ENCODE results near the gene WDR37.
"Not testable (repeated sequence)": the region's sequence is repeated elsewhere in the genome, so short reads cannot be mapped to it uniquely, and the experiment has no call there.

The WDR37 gene

DNA sequence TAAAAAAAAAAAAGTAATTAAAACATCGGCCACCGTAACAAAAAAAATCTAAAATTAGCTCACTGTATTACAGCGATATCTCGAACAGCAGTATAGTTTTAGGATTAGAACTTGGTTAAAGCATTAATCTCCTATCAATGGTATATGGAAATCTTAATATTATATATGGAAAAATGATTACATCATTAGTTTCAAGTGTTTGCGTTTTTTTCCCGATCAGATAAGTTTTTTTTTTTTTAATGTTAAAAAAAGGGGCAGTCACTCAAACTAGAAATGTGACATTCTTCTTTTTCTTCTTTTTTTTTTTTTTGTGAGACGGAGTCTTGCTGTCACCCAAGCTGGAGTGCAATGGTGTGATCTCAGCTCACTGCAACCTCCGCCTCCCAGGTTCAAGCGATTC is 14.7 kb upstream of the WDR37 start:
- DNase-seq = no peak

DNA sequence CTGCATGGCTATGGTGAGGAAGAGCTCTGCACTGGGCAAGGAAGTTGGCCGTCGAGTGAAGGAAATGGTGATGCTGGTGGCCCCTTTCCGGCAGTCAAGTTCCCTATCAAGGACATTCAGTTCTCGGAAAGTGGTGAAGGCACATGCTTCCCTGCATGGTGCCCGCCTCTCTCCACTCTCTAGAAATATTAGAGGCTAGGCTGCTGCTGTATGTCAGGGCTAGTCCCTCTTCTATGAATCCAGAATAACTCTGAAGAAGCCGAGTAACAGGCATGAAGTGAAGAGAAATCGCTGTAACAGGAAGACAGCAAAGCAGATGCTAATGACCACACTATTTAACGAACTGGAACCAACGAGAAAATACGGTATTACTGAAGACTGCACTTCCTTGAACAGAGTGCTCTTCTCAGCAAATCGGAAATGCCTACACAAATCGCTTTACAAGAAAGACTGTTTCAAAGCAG is 12.6 kb upstream of the WDR37 start:
- DNase-seq = no peak

DNA sequence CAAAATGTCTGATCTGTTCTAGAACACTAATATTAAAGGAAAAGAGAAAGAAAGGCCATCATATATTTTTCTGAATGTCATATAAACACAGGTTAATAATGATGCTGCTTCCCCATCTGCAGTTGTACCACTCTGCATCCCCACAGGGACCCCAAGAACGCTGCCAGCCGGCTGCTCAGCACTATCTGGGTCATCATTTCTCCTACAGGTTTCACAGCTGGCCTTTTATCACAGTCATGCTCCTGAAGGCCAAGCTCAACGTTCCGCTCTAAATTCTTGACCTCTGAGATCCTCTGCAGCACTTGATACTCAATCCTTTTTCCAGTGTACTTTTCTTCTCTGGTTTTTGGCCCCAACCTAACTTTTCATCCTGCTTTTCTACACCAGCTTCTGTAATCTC is 12.0 kb upstream of the WDR37 start:
- DNase-seq = no peak

DNA sequence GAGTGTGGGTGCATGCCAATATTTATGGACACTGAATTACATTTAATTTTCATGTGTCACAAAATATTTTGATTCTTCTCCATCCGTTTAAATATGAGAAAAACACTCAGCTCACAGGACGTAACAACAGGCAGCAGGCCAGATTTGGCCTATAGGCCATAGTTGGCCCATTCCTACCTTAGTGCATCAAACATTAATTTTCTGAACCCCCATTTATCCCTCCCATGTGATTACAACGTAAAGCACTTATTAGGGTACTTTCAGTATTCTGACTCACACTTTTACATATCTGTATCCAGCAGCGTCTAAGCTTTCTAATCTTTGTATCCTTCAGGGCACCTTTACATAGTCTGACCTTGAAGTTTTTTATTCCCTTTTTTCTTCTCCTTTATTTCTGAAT is 11.2 kb upstream of the WDR37 start:
- no peak for DNase-seq

DNA sequence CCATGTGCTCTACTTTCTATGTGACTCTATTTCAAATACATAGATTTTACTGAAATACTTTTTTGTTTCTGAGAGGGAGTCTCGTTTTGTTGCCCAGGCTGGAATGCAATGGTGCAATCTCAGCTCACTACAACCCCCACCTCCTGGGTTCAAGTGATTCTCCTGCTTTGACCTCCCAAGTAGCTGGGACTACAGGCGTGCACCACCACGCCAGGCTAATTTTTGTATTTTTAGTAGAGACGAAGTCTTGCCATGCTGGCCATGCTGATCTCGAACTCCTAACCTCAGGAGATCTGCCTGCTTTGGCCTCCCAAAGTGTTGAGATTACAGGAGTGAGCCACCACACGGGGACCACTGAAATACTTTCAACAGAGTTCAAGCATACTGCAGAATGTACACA is 10.8 kb upstream of the WDR37 start:
- DNase-seq = no peak

DNA sequence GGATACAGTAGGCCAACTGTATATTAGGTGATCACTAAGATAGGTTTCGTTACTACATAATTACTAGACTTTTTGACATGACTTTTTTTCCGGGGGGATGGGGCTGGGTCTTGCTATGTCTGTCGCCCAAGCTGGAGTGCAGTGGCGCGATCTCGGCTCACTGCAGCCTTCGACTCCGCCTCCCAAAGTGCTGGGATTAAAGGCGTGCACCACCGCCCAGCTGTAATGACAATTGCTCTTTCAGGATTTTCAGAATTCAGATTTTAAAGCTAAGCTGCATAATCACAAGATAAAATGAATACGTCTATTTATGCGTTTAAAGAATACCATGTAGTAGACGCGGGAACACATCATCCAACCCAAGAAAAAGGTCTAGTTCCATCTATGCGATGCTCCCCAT is 8.2 kb upstream of the WDR37 start:
- DNase-seq = peak; percentile 24

- no peak for DNase-seq
Observed at GRCh38 chr10:1048349-1048731, 7.8 kb upstream of the WDR37 start.

GRCh38 chr10:1048732-1049424 is 7.3 kb upstream of the WDR37 start, which contains the start of gene IDI1:
Gene IDI1 (minus strand): TSS chr10:1049119. CDS start chr10:1049003, 116 bp downstream.
- peak; percentile 99 for DNase-seq

- no peak for DNase-seq
Observed at GRCh38 chr10:1049425-1049958, 6.7 kb upstream of the WDR37 start.

- peak; percentile 20 for DNase-seq
Observed at GRCh38 chr10:1050145-1050544, 6.0 kb upstream of the WDR37 start.

GRCh38 chr10:1050554-1050953 is 5.6 kb upstream of the WDR37 start:
- no peak for DNase-seq

DNA sequence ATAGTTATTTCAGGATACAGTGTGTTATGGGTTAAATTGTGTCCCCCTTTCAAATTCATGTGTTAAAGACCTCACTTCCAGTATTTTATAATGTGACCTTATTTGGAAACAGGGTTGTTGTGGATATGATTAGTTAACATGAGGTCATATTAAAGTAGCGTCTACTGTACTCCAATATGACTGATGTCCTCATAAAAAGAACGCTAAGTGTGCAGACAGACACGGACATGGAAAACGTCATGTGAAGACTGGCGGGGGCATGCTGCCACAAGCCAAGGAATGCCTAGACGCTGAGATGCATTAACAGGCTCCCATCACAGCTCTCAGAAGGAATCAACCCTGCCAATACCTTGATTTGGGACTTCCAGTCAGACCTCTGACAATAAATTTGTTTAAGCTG is 1.5 kb upstream of the WDR37 start:
- no peak for DNase-seq

DNA sequence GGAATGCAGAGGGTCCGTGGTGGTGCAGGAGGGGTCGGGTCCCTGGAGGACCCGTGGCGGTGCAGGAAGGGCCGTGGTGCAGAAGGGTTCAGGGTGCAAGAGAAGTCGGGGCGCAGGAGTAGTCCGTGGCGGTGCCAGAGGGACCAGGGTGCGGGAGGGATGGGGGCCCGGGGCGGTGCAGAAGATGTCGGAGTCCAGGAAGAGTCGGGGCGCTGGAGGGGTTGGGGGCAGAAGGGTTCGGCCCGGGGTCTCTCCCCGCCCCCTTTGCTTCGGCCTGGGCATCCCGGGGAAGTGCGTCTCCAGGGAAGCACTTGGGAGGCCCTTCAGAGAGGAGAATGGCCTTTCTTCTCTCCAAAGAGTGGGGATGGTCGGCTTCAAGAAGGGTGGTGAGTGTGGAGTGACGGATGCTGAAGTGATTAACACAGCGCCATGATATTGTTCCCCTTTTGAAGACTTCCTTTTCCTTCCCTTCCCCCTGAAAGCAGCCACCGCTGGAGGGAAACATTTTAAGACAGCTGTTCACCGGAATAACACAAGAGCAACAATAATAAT is 997 bp downstream of the WDR37 start:
- DNase-seq = peak; percentile 19

GRCh38 chr10:1058017-1058416 is 1.8 kb downstream of the WDR37 start:
- no peak for DNase-seq

DNA sequence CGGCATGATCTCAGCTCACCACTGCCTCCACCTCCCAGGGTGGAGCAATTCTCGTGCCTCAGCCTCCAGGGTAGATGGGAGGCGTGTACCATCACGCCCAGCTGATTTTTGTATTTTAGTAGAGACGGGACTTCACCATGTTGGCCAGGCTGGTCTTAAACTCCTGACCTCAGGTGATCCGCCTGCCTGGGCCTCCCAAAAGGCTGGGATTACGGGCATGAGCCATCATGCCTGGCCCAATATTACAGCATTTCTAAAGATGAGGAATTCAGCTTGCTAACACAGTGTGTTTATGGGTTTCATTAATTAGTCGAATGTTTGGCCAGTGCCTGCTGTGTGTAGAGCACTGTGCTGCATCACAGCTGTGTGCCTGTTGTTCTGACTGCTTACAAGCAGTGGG is 3.7 kb downstream of the WDR37 start:
- no peak for DNase-seq

- peak; percentile 77 for DNase-seq
Observed at GRCh38 chr10:1061930-1062774, 6.0 kb downstream of the WDR37 start.

DNA sequence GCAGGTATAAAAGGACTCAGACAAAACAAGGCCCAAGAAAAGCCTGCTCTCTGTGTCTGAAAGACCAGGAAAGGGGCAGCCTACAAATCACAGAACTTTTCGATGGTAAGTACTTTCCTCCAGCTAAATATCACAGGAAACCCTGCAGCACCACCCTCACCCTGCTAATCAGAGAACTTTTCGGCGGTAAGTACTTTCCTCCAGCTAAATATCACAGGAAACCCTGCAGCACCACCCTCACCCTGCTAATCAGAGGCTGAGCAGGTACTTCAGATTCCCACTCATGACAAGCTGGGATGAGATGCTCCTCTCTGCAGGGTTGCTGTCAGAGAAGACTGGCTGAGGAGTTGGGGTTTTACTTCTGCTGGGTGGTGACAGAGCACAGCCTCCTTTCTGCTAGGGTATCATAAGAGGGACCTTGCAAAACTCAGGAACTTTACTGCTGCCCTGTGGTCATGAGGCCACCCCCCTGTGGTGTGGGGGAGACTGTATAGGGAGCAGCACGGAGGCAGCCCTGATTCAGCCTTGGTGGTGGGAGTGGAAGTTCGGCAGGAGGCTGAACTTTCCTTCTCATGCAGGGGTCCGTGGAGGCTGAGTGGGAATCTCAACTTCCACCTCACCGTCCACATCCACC is 7.2 kb downstream of the WDR37 start:
- no peak for DNase-seq

DNA sequence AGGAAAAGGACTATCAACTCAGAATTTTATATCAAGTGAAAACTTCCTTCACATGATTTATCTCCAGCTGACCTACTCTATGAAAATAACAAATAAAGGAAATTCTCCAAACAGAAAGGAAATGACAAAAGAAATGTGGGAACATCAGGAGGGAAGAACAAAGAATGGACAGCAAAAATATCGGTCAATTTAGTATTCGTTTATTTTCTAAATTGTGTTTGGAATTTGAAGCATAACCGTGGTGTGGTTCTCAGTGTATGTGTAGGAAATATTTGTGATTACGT is 8.7 kb downstream of the WDR37 start:
- DNase-seq = no peak

- not testable (repeated sequence) for DNase-seq
Observed at GRCh38 chr10:1066734-1067133, 10.5 kb downstream of the WDR37 start.

- no peak for DNase-seq
Observed at GRCh38 chr10:1068380-1069361, 12.5 kb downstream of the WDR37 start.

DNA sequence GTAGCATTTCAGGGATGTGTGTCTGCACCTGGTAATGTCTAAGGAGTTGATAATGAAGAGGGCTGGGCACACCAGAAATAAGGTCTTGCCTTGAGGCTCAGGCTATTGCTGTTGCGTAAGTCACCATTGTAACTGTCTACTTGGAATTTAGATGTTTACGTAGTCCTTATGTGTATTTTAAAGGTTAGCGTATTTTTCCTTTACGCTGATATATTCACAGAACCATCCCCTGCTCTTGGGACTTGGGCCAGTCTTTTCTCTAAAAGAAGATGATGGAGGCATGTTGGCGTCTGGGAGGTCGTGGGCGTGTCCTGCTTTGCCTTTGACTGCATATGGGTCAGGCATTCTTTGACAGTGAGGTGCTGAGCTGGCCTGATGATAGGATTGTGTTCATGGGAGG is 14.7 kb downstream of the WDR37 start:
- DNase-seq = peak; percentile 24
